HepG2 (cell line): ENCODE data around the gene UTRN. TPM values are rescaled to one million over a fixed set of nuclear protein-coding genes. Genes with fewer than 3 reads are reported as not detected.
A peak's percentile ranks its signal among the peaks of the same experiment; 100 is the strongest.

Experiments used
- ATAC-seq: fragments of 200-7000 bp; cut with Tn5 transposase; 3 replicates; pipeline ENCODE4 v1.9.1; 2020; ENCODE audit warnings: mild to moderate bottlenecking, moderate library complexity
- BruUV-seq: library from RNA; stranded (reverse); fragments of 400-500 nt; replicated peaks from 2 replicates; lab custom pipeline; 2021; lab: Mats Ljungman, UMichigan
- CTCF ChIA-PET: fragments of 300-600 bp; formaldehyde crosslinking; extraction: SDS; loops from one replicate; lab custom pipeline; 2021; ENCODE audit warnings: low total read pairs, inconsistent platforms, low intra/inter-chr PET ratio; lab: Yijun Ruan, JAX
- POLR2A ChIA-PET: fragments of 350-600 bp; sonication (Branson Sonifier 250); formaldehyde crosslinking; loops from one replicate; lab custom pipeline; 2020; ENCODE audit warnings: antibody characterized with exemption, inconsistent platforms; lab: Yijun Ruan, JAX
- DNase-seq: peaks from one replicate; pipeline ENCODE4 v3.0.0-alpha.2; 2015; ENCODE audit warnings: low spot score
- FAIRE-seq: peaks from 3 replicates; lab custom pipeline; 2011; peaks lifted over from hg19 to GRCh38; lab: Jason Lieb, UNC
- H2AFZ ChIP-seq: one replicate; pipeline ENCODE4 v1.6.1; 2011; ENCODE audit warnings: low read length, inconsistent platforms
- H3K27ac ChIP-seq: fragments of 300-600 bp; 3 replicates; pipeline ENCODE4 v1.8.0; 2011; ENCODE audit warnings: mixed run types, mild to moderate bottlenecking, mixed read lengths, low read length, inconsistent platforms; ENCODE audit not compliant: insufficient read depth; ENCODE audit errors: extremely low read length
- H3K27me3 ChIP-seq, 2 experiments: fragments of 200-600 bp in 1 of 2; 2 replicates in 1 of 2; 3 replicates in 1 of 2; pipeline versions ENCODE4 v1.6.0 to v1.8.0; 2011; ENCODE audit warnings: low read length in 2 of 2, mild to moderate bottlenecking in 2 of 2, moderate library complexity in 2 of 2, inconsistent platforms in 1 of 2; ENCODE audit not compliant: insufficient read depth in 2 of 2, control insufficient read depth in 1 of 2
- H3K36me3 ChIP-seq, 2 experiments: fragments of 200-600 bp in 1 of 2; replicated peaks in 1 of 2; 2 replicates in 1 of 2; 3 replicates in 1 of 2; pipeline versions ENCODE4 v1.5.1 to v1.8.0; 2011; ENCODE audit warnings: low read length in 2 of 2, inconsistent platforms in 1 of 2; ENCODE audit not compliant: insufficient read depth in 2 of 2, control insufficient read depth in 1 of 2
- H3K4me1 ChIP-seq: 2 replicates; pipeline ENCODE4 v1.5.1; 2012; ENCODE audit warnings: low read length, inconsistent platforms; ENCODE audit not compliant: insufficient read depth
- H3K4me2 ChIP-seq: 2 replicates; pipeline ENCODE4 v1.6.0; 2011; ENCODE audit warnings: low read depth, low read length, inconsistent platforms
- H3K4me3 ChIP-seq, 3 experiments: fragments of 200-600 bp in 1 of 3; sonication (generic), shearing (Covaris generic) in 1 of 3; replicated peaks in 1 of 3; 2 replicates each; pipeline ENCODE4 v1.5.1; 2011 to 2016; ENCODE audit warnings: low read length in 3 of 3, inconsistent platforms in 2 of 3, low read depth in 2 of 3, mild to moderate bottlenecking in 2 of 3, control low read depth in 1 of 3, mixed read lengths in 1 of 3; ENCODE audit not compliant: insufficient read depth in 1 of 3
- H3K79me2 ChIP-seq: one replicate; pipeline ENCODE4 v1.6.1; 2011; ENCODE audit warnings: low read length, inconsistent platforms; ENCODE audit not compliant: insufficient read depth
- H3K9ac ChIP-seq: 2 replicates; pipeline ENCODE4 v1.6.0; 2011; ENCODE audit warnings: mild to moderate bottlenecking, low read depth, low read length, inconsistent platforms; ENCODE audit not compliant: insufficient read depth
- H3K9me3 ChIP-seq: 2 replicates; pipeline ENCODE4 v1.5.1; 2012; ENCODE audit warnings: mild to moderate bottlenecking, low read length
- H4K20me1 ChIP-seq: 2 replicates; pipeline ENCODE4 v1.6.0; 2011; ENCODE audit warnings: inconsistent platforms, mild to moderate bottlenecking, low read length, moderate library complexity; ENCODE audit not compliant: insufficient read depth
- GFI1 ChIP-seq: sonication (generic); formaldehyde crosslinking; IDR thresholded peaks from 2 replicates; pipeline ENCODE4 v1.5.0; 2020; ENCODE audit warnings: missing genetic modification reagents, mild to moderate bottlenecking, borderline replicate concordance
- MAFK ChIP-seq, 2 experiments: IDR thresholded peaks in 1 of 2; conservative IDR thresholded peaks in 1 of 2; 2 replicates each; pipeline ENCODE4 v1.6.1; 2011; ENCODE audit warnings: improper control_type of control experiment in 2 of 2, low read length in 2 of 2
- RXRB ChIP-seq: IDR thresholded peaks from 2 replicates; pipeline ENCODE4 v1.6.1; 2016; ENCODE audit warnings: borderline replicate concordance, missing genetic modification reagents, missing compliant biosample characterization
- TEAD2 ChIP-seq: sonication (generic); formaldehyde crosslinking; IDR thresholded peaks from 2 replicates; pipeline ENCODE4 v1.9.0; 2021; ENCODE audit warnings: missing genetic modification reagents
- THAP11 ChIP-seq: IDR thresholded peaks from 2 replicates; pipeline ENCODE4 v1.6.1; 2016; ENCODE audit warnings: missing biosample characterization, missing genetic modification reagents
- ZBTB38 ChIP-seq: sonication (generic); formaldehyde crosslinking; IDR thresholded peaks from 2 replicates; pipeline ENCODE4 v1.5.1; 2020; ENCODE audit warnings: mild to moderate bottlenecking, missing genetic modification reagents
- ZNF160 ChIP-seq: sonication (generic); formaldehyde crosslinking; IDR thresholded peaks from 2 replicates; pipeline ENCODE4 v1.8.0; 2022; ENCODE audit warnings: mild to moderate bottlenecking, inconsistent platforms, missing genetic modification reagents
- ZNF543 ChIP-seq: sonication (generic); formaldehyde crosslinking; IDR thresholded peaks from 2 replicates; pipeline ENCODE4 v1.4.0; 2020; ENCODE audit warnings: mild to moderate bottlenecking, missing genetic modification reagents
- ZNF737 ChIP-seq: sonication (generic); formaldehyde crosslinking; IDR thresholded peaks from 2 replicates; pipeline ENCODE4 v1.5.0; 2020; ENCODE audit warnings: missing genetic modification reagents, mild to moderate bottlenecking, borderline replicate concordance
- ZZZ3 ChIP-seq: sonication (generic); formaldehyde crosslinking; IDR thresholded peaks from 2 replicates; pipeline ENCODE4 v1.4.0; 2020; ENCODE audit warnings: missing genetic modification reagents, mild to moderate bottlenecking, borderline replicate concordance
- WGBS: methylation state at CpG from one replicate; pipeline ENCODE4 v1.1.6; 2017; ENCODE audit warnings: low lambda C conversion rate; 5-methylcytosine and 5-hydroxymethylcytosine counted together
- in situ Hi-C: cut with HindIII; loops from 2 replicates; pipeline ENCODE4 v1.10.0; 2017; ENCODE audit warnings: low pct_unique_long_range_greater_than_20kb; ENCODE audit not compliant: extremely low pct_ligation_motif_present
- intact Hi-C: fragments of 100-400 bp; cut with micrococcal nuclease; formaldehyde crosslinking; loops from one replicate; pipeline ENCODE4 v1.10.0; 2022; ENCODE audit not compliant: unreplicated experiment
- polyA plus RNA-seq, 8 experiments: library from polyadenylated mRNA; depleted of rRNA in 3 of 8; stranded (reverse) in 7 of 8; unstranded in 1 of 8; fragments of >200 nt; fragmentation: Illumina TruSeq in 4 of 8; extraction: Trizol in 4 of 8; gene quantifications; 2 replicates each; pipeline versions ENCODE4 v1.2.1 to v1.2.3, GENCODE V29; 2011 to 2016; ENCODE audit warnings: low read depth in 4 of 8, missing spikeins in 1 of 8, mixed read lengths in 1 of 8; ENCODE audit not compliant: insufficient read depth in 1 of 8
- total RNA-seq, 5 experiments: library from RNA; depleted of rRNA; stranded (reverse); fragments of >200 nt; fragmentation: Illumina TruSeq; extraction: Trizol; gene quantifications; 2 replicates each; pipeline ENCODE4 v1.2.3, GENCODE V29; 2016; ENCODE audit warnings: low read depth in 1 of 5
- TF ChIP-seq, protein P1 (sequence below): sonication (generic); formaldehyde crosslinking; IDR thresholded peaks from 2 replicates; pipeline ENCODE4 v1.4.0; 2020; ENCODE audit warnings: mild to moderate bottlenecking, missing genetic modification reagents
- TF ChIP-seq, protein P2 (sequence below): sonication (generic); formaldehyde crosslinking; IDR thresholded peaks from 2 replicates; pipeline ENCODE4 v1.5.0; 2020; ENCODE audit warnings: missing genetic modification reagents
- TF ChIP-seq, protein P3 (sequence below): sonication (generic); formaldehyde crosslinking; IDR thresholded peaks from 2 replicates; pipeline ENCODE4 v1.4.0; 2020; ENCODE audit warnings: mild to moderate bottlenecking, missing genetic modification reagents
- TF ChIP-seq, protein P4 (sequence below): sonication (generic); formaldehyde crosslinking; IDR thresholded peaks from 2 replicates; pipeline ENCODE4 v1.4.0; 2020; ENCODE audit warnings: mild to moderate bottlenecking, missing genetic modification reagents
- TF ChIP-seq, protein P5 (sequence below): sonication (generic); formaldehyde crosslinking; IDR thresholded peaks from 2 replicates; pipeline ENCODE4 v1.4.0; 2020; ENCODE audit warnings: missing genetic modification reagents, mild to moderate bottlenecking, borderline replicate concordance

The UTRN gene
- total and polyA plus RNA-seq, 2 of the 13 experiments (the other 11 are each of a cell fraction or from before 2014, with no cell fraction given) = 102 to 116 TPM

DNA sequence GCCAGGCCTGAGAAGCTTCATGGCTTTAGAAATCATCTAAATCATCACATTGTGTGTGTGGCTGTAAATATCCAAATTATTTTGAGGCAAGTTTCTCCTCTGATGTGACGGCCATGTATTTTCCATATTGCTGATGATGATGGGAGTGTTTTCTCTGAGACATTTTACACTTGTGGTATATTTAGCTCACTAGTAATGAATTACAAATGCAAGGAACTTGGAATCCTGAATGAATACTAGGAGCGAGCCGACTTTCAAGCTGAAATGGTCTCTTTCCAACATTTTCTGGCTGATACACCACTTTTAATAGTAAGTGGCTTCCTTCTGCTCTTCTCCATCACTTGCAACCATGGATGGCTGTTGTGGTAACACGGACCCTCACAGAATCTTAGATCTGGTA is 41.3 kb downstream of the UTRN start (continued):
- TF ChIP-seq TEAD2 (CRISPR knock-in tag) (no peak), RXRB (CRISPR knock-in tag) (no peak), ZNF737 (CRISPR knock-in tag) (no peak), ZNF543 (CRISPR knock-in tag) (no peak), THAP11 (CRISPR knock-in tag) (no peak), ZNF160 (CRISPR knock-in tag) (no peak), ZBTB38 (no peak), GFI1 (CRISPR knock-in tag) (no peak)
- TF ChIP-seq, protein P1, sequence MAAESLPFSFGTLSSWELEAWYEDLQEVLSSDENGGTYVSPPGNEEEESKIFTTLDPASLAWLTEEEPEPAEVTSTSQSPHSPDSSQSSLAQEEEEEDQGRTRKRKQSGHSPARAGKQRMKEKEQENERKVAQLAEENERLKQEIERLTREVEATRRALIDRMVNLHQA (CRISPR knock-in tag) = no peak
- TF ChIP-seq, protein P2, sequence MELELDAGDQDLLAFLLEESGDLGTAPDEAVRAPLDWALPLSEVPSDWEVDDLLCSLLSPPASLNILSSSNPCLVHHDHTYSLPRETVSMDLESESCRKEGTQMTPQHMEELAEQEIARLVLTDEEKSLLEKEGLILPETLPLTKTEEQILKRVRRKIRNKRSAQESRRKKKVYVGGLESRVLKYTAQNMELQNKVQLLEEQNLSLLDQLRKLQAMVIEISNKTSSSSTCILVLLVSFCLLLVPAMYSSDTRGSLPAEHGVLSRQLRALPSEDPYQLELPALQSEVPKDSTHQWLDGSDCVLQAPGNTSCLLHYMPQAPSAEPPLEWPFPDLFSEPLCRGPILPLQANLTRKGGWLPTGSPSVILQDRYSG = no peak

DNA sequence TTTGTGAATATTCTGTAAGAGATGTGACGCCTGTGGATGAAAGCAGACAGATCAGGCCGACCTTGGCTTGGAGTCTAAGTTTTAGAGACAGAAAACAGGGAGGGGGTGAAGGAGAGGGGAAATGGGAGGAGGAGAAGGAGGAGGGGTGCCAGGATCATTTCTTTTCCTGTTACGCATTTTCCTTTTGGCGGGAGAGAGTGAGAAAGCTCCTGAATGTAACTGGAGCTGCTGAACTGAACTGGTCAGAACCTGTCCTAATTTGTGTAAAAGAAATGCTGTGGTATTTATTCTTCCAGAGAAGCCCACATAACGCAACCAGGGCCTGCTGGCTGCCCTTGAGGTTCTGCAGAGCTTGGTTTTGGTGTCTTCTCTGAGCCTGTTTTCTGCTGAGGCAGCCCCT is 41.9 kb downstream of the UTRN start:
- in situ Hi-C loops (no loop called here), intact Hi-C loops (no loop called here)
- no peaks in the 10 kb centered on the region for H3K27me3 ChIP-seq
- peaks cover 4% of the 10 kb centered on the region; the same call in 1 of the 2 replicates for H4K20me1 ChIP-seq
- no peaks in the 10 kb centered on the region for H3K9me3 ChIP-seq
- no peak overlapping the region for H3K27ac ChIP-seq
- BruUV-seq = no TSS peak
- CTCF ChIA-PET = no interaction called here
- no peak for ATAC-seq
- no peak overlapping the region for H2AFZ ChIP-seq
- no peak for DNase-seq
- H3K36me3 ChIP-seq = peaks cover 16 to 29% of the 10 kb centered on the region in 2 experiments; a peak in 4 of 5 replicates
- no peak overlapping the region for H3K4me2 ChIP-seq
- H3K4me1 ChIP-seq = peaks cover 77% of the 10 kb centered on the region
- POLR2A ChIA-PET = no interaction called here
- H3K79me2 ChIP-seq = peaks cover 89% of the 10 kb centered on the region
- H3K9ac ChIP-seq = no peak overlapping the region
- no peak for FAIRE-seq
- WGBS = 95% methylated on average over 5 of the region's 5 CpGs
- no peak overlapping the region for H3K4me3 ChIP-seq
- TF ChIP-seq ZZZ3 (CRISPR knock-in tag) = no peak
- TF ChIP-seq, protein P3, sequence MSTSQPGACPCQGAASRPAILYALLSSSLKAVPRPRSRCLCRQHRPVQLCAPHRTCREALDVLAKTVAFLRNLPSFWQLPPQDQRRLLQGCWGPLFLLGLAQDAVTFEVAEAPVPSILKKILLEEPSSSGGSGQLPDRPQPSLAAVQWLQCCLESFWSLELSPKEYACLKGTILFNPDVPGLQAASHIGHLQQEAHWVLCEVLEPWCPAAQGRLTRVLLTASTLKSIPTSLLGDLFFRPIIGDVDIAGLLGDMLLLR (CRISPR knock-in tag) = no peak
- TF ChIP-seq, protein P4, sequence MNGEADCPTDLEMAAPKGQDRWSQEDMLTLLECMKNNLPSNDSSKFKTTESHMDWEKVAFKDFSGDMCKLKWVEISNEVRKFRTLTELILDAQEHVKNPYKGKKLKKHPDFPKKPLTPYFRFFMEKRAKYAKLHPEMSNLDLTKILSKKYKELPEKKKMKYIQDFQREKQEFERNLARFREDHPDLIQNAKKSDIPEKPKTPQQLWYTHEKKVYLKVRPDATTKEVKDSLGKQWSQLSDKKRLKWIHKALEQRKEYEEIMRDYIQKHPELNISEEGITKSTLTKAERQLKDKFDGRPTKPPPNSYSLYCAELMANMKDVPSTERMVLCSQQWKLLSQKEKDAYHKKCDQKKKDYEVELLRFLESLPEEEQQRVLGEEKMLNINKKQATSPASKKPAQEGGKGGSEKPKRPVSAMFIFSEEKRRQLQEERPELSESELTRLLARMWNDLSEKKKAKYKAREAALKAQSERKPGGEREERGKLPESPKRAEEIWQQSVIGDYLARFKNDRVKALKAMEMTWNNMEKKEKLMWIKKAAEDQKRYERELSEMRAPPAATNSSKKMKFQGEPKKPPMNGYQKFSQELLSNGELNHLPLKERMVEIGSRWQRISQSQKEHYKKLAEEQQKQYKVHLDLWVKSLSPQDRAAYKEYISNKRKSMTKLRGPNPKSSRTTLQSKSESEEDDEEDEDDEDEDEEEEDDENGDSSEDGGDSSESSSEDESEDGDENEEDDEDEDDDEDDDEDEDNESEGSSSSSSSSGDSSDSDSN = no peak
- TF ChIP-seq MAFK (conservative IDR thresholded peaks at IDR 0.05 in 1 of 2, IDR thresholded peaks at IDR 0.05 in 1 of 2; ENCODE audit: low read length in 2 of 2) = 0 out of 4 replicates have a peak, but pooled peaks of 1 of the 2 experiments have one; percentile 3
- TF ChIP-seq, protein P5, sequence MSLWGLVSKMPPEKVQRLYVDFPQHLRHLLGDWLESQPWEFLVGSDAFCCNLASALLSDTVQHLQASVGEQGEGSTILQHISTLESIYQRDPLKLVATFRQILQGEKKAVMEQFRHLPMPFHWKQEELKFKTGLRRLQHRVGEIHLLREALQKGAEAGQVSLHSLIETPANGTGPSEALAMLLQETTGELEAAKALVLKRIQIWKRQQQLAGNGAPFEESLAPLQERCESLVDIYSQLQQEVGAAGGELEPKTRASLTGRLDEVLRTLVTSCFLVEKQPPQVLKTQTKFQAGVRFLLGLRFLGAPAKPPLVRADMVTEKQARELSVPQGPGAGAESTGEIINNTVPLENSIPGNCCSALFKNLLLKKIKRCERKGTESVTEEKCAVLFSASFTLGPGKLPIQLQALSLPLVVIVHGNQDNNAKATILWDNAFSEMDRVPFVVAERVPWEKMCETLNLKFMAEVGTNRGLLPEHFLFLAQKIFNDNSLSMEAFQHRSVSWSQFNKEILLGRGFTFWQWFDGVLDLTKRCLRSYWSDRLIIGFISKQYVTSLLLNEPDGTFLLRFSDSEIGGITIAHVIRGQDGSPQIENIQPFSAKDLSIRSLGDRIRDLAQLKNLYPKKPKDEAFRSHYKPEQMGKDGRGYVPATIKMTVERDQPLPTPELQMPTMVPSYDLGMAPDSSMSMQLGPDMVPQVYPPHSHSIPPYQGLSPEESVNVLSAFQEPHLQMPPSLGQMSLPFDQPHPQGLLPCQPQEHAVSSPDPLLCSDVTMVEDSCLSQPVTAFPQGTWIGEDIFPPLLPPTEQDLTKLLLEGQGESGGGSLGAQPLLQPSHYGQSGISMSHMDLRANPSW (CRISPR knock-in tag) = no peak
